T-helper 17 cell (primary cell): ENCODE data around the gene PTPRD. TPM values are rescaled to one million over a fixed set of nuclear protein-coding genes. Genes with fewer than 3 reads are reported as not detected.

Experiments
- ATAC-seq: fragments of 150-1000 bp; cut with Tn5 transposase; 2 replicates; pipeline ENCODE4 v1.10.0; 2021; ENCODE audit warnings: mild to moderate bottlenecking, moderate library complexity
- DNase-seq, 3 donors: peaks; one replicate each; pipeline versions ENCODE4 v3.0.0 to v3.0.0-alpha.2; 2020 to 2021
- H3K9me3 ChIP-seq: one replicate; pipeline ENCODE4 v1.7.0; 2013; ENCODE audit warnings: low read length, mild to moderate bottlenecking; ENCODE audit not compliant: control insufficient read depth, poor library complexity, severe bottlenecking
- H3K27ac Mint-ChIP-seq: one replicate; pipeline ENCODE4 v1.8.0; 2022; ENCODE audit warnings: mild to moderate bottlenecking, moderate library complexity, mixed read lengths
- H3K27me3 Mint-ChIP-seq: one replicate; pipeline ENCODE4 v1.8.0; 2022; ENCODE audit warnings: mixed read lengths
- H3K36me3 Mint-ChIP-seq: one replicate; pipeline ENCODE4 v1.8.0; 2022; ENCODE audit warnings: low read depth, mixed read lengths
- H3K4me1 Mint-ChIP-seq: one replicate; pipeline ENCODE4 v1.8.0; 2022; ENCODE audit warnings: mild to moderate bottlenecking, mixed read lengths
- H3K4me3 Mint-ChIP-seq: one replicate; pipeline ENCODE4 v1.8.0; 2022; ENCODE audit warnings: mild to moderate bottlenecking, moderate library complexity, mixed read lengths
- total RNA-seq, 4 donors: library from RNA in 2 of 4; stranded (reverse) in 2 of 4; gene quantifications; one replicate each; pipeline ENCODE4 v1.2.3 and lab custom pipeline; 2022 to 2026

The PTPRD gene
- total RNA-seq, 2 donors from 2014 or later, result not detected

- no peak overlapping the region for H3K4me3 Mint-ChIP-seq
- ATAC-seq, result no peak
- H3K4me1 Mint-ChIP-seq, result peaks cover 4% of the 10 kb centered on the region
These were observed 2274.7 kb downstream of the PTPRD start for GRCh38 chr9:8337834-8338766.

DNA sequence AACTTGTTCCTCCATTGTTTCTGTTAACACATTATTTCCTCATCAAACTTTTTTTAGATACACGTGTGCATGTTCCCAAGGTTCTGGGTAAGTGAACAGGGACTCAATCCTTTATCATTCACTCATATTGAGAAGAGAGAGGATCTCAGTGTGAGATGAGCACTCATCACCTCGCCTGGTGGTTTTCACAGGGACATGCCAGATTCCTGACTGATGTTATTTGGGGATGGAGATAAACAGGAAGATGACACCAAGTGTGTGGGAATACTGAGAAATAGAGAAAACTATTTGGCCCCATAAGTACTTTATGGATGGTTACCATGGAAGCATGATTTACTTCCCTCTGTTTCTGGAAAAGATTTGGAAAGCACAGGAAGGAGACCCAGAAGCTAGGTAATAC, 2279.9 kb downstream of the PTPRD start:
- no peak overlapping the region for H3K27ac Mint-ChIP-seq
- no peak for DNase-seq
- H3K27me3 Mint-ChIP-seq, result no peaks in the 10 kb centered on the region
- no peaks in the 10 kb centered on the region for H3K36me3 Mint-ChIP-seq
- H3K4me3 Mint-ChIP-seq, result no peak overlapping the region
- H3K4me1 Mint-ChIP-seq, result peaks cover 4% of the 10 kb centered on the region
- no peak for ATAC-seq
- H3K9me3 ChIP-seq, result no peaks in the 10 kb centered on the region

More at GRCh38 chr9:8337834-8338766, 2274.7 kb downstream of the PTPRD start:
- Mint-ChIP-seq H3K36me3 (no peaks in the 10 kb centered on the region), H3K27me3 (no peaks in the 10 kb centered on the region), H3K27ac (no peak overlapping the region)
- H3K9me3 ChIP-seq, result no peaks in the 10 kb centered on the region
- DNase-seq, result no peak

- no peak for DNase-seq
- Mint-ChIP-seq H3K36me3 (no peaks in the 10 kb centered on the region), H3K4me1 (peaks cover 2% of the 10 kb centered on the region), H3K4me3 (no peak overlapping the region), H3K27me3 (no peaks in the 10 kb centered on the region), H3K27ac (no peak overlapping the region)
- no peaks in the 10 kb centered on the region for H3K9me3 ChIP-seq
- no peak for ATAC-seq
These were observed 2280.5 kb downstream of the PTPRD start for GRCh38 chr9:8332331-8332650.

DNA sequence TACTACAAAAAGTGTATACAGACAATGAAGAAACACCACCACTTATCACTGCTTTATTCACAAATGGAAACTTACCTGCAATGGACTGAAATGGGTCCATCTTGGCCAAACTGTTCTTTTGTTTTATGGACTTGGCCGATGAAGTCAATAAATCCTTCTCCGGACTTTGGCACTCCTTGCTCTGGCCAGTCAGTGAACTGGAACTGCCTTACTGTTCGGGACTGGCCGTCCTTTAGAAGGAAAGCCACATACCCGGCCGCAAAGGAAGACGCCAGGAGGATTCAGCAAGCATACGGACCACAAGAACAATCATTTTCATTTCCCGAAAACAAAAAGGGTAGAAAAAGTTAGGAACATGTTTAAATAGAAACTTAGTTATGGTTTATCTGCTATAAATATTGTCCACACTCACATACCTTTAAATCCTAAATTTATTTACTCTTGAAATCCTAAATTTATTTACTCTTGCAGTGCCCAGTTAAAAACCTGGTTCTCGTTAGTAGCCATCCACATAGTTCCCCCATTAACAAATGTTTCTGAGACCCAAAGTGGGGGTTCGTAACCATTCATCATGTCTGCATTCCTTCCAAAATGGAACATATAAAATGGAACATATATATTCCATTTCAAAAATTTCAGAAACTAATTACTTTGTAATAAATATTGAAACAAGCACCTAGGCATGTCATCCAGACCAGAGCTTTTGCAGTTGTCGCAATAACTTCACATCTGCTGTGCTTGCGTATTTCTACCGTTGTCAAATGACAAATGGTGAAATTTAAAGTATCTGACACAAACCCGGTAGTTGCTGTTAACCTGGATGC, 2281.1 kb downstream of the PTPRD start:
- H3K36me3 Mint-ChIP-seq, result no peaks in the 10 kb centered on the region
- H3K4me3 Mint-ChIP-seq, result no peak overlapping the region
- no peaks in the 10 kb centered on the region for H3K27me3 Mint-ChIP-seq
- H3K4me1 Mint-ChIP-seq, result no peaks in the 10 kb centered on the region
- H3K9me3 ChIP-seq, result no peaks in the 10 kb centered on the region
- ATAC-seq (no peak), DNase-seq (no peak)
- H3K27ac Mint-ChIP-seq, result no peak overlapping the region

GRCh38 chr9:8329561-8330283, 2283.1 kb downstream of the PTPRD start:
- H3K36me3 Mint-ChIP-seq, result no peaks in the 10 kb centered on the region
- ATAC-seq, result no peak
- no peaks in the 10 kb centered on the region for H3K27me3 Mint-ChIP-seq
- H3K27ac Mint-ChIP-seq, result no peak overlapping the region
- no peak overlapping the region for H3K4me3 Mint-ChIP-seq
- no peak for DNase-seq
- no peaks in the 10 kb centered on the region for H3K9me3 ChIP-seq
- no peaks in the 10 kb centered on the region for H3K4me1 Mint-ChIP-seq

- DNase-seq (no peak), ATAC-seq (no peak)
- H3K9me3 ChIP-seq, result no peaks in the 10 kb centered on the region
- Mint-ChIP-seq H3K4me1 (peaks cover 2% of the 10 kb centered on the region), H3K4me3 (no peak overlapping the region), H3K36me3 (no peaks in the 10 kb centered on the region), H3K27ac (no peak overlapping the region), H3K27me3 (no peaks in the 10 kb centered on the region)
These were observed 2297.6 kb downstream of the PTPRD start for GRCh38 chr9:8315211-8315610.

DNA sequence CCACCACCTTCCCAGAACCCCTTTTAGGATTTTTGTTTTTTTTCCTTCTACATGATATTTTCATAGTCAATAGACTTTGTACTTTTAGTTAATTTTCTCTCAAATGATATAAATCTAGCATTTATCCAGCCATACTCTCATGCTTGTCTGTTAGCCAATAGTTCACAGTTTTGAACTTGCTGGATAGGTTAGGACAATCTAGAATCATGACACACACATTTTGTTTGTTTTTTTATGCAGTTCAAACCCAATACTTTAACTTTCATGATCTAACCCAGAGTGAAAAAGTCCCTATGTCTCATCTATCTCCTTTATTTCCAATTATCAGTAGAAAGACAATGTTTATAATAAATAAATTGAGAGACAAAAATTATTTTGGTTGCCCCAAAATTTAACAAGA, 2303.5 kb downstream of the PTPRD start:
- Mint-ChIP-seq H3K27ac (no peak overlapping the region), H3K4me1 (no peaks in the 10 kb centered on the region), H3K4me3 (no peak overlapping the region), H3K36me3 (peaks cover 2% of the 10 kb centered on the region), H3K27me3 (no peaks in the 10 kb centered on the region)
- DNase-seq (no peak), ATAC-seq (no peak)
- H3K9me3 ChIP-seq, result no peaks in the 10 kb centered on the region

DNA sequence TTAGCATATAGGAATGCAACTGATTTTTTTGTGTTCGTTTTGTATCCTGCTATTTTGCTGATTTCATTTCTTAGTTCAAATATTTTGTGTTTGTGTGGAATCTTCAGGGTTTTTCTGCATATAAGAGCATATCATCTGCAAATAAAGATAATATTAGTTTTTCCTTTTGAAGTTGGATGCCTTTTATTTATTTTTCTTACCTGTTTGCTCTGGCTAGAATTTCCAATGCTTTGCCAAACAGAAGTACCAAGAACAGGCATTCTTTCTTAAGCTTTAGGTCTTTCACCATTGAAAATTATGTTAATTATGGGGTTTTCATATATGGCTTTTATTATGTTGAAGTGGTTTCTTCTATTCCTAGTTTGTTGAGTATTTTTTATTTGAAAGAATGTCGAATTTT, 2308.1 kb downstream of the PTPRD start:
- Mint-ChIP-seq H3K4me1 (peaks cover 2% of the 10 kb centered on the region), H3K27ac (no peak overlapping the region), H3K27me3 (no peaks in the 10 kb centered on the region), H3K36me3 (peaks cover 2% of the 10 kb centered on the region), H3K4me3 (no peak overlapping the region)
- ATAC-seq (no peak), DNase-seq (no peak)
- H3K9me3 ChIP-seq, result no peaks in the 10 kb centered on the region

DNA sequence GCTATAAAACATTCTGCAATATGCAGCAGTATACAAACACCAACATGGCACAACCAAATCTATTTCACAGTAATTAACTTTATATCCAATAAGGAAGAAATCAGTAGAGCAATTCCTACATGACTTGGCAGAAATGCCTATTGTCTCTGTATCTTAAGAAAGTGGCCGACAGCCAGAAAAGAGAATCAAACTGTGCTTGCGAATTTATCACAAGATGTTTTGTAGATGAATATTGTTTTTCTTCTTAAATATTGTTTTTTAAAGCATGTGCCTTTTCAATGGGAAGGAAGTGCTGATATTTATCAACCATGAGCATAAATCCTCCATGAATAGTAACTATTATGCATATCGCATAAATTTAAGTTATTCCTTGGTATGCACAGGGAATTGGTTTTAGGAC, 2311.5 kb downstream of the PTPRD start:
- no peaks in the 10 kb centered on the region for H3K9me3 ChIP-seq
- ATAC-seq (no peak), DNase-seq (no peak)
- H3K27ac Mint-ChIP-seq, result no peak overlapping the region
- H3K4me3 Mint-ChIP-seq, result no peak overlapping the region
- peaks cover 5% of the 10 kb centered on the region for H3K4me1 Mint-ChIP-seq
- no peaks in the 10 kb centered on the region for H3K36me3 Mint-ChIP-seq
- H3K27me3 Mint-ChIP-seq, result no peaks in the 10 kb centered on the region

GRCh38 chr9:8297047-8297446, 2315.8 kb downstream of the PTPRD start:
- Mint-ChIP-seq H3K4me1 (peaks cover 5% of the 10 kb centered on the region), H3K36me3 (no peaks in the 10 kb centered on the region), H3K4me3 (no peak overlapping the region), H3K27me3 (no peaks in the 10 kb centered on the region), H3K27ac (no peak overlapping the region)
- DNase-seq (no peak), ATAC-seq (no peak)
- no peaks in the 10 kb centered on the region for H3K9me3 ChIP-seq

GRCh38 chr9:8292657-8293056, 2320.1 kb downstream of the PTPRD start:
- Mint-ChIP-seq H3K27ac (no peak overlapping the region), H3K36me3 (no peaks in the 10 kb centered on the region), H3K27me3 (peaks cover 8% of the 10 kb centered on the region), H3K4me1 (no peaks in the 10 kb centered on the region), H3K4me3 (no peak overlapping the region)
- DNase-seq (no peak), ATAC-seq (no peak)
- H3K9me3 ChIP-seq, result no peaks in the 10 kb centered on the region

DNA sequence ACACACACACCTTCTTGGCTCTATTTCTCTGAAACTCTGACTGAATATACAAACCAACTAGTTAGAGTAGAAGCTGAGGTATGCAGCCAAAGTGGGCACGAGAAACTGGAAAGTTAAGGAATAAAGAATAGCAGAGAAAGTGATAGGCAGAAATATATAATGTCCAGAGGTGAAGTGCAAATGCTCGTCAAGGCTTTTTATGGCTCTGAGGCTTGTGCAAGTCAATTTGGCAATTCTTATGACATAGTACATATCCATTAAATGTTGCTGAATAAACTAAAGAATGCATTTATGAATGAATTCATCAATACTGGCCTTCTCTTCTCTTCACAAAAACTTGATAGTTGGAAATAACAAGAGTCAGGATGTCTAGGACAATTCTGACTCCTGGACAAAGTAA, 2323.1 kb downstream of the PTPRD start:
- H3K9me3 ChIP-seq, result no peaks in the 10 kb centered on the region
- Mint-ChIP-seq H3K4me1 (no peaks in the 10 kb centered on the region), H3K4me3 (no peak overlapping the region), H3K36me3 (no peaks in the 10 kb centered on the region), H3K27me3 (peaks cover 18% of the 10 kb centered on the region), H3K27ac (no peak overlapping the region)
- no peak for DNase-seq
- ATAC-seq, result no peak

- H3K9me3 ChIP-seq, result no peaks in the 10 kb centered on the region
- Mint-ChIP-seq H3K27ac (no peak overlapping the region), H3K4me3 (no peak overlapping the region), H3K4me1 (no peaks in the 10 kb centered on the region), H3K27me3 (peaks cover 18% of the 10 kb centered on the region), H3K36me3 (no peaks in the 10 kb centered on the region)
- DNase-seq, result no peak
- ATAC-seq, result no peak
These were observed 2324.8 kb downstream of the PTPRD start for GRCh38 chr9:8287970-8288369.
